GM12878 (cell line): ENCODE data around the gene SCRG1. TPM values are rescaled to one million over a fixed set of nuclear protein-coding genes. Genes with fewer than 3 reads are reported as not detected.

Source experiments
- ATAC-seq: fragments of 200-7000 bp; cut with Tn5 transposase; 3 replicates; pipeline ENCODE4 v1.9.1; 2020; ENCODE audit warnings: mild to moderate bottlenecking, moderate library complexity
- BruUV-seq: library from RNA; stranded (reverse); fragments of 400-500 nt; replicated peaks from 2 replicates; lab custom pipeline; 2021; lab: Mats Ljungman, UMichigan
- CTCF ChIA-PET: fragments of 300-600 bp; sonication (Branson Sonifier 250); formaldehyde crosslinking; extraction: SDS; loops from one replicate; lab custom pipeline; 2021; ENCODE audit warnings: inconsistent platforms; lab: Yijun Ruan, JAX
- POLR2A ChIA-PET: fragments of 350-600 bp; formaldehyde crosslinking; extraction: SDS; loops from one replicate; lab custom pipeline; 2021; ENCODE audit warnings: inconsistent platforms; lab: Charles Lee
- RAD21 ChIA-PET: fragments of 300-600 bp; sonication (Branson Sonifier 250); formaldehyde crosslinking; loops from one replicate; lab custom pipeline; 2023; ENCODE audit warnings: antibody characterized with exemption; ENCODE audit not compliant: unreplicated experiment; lab: Charles Lee
- SMC1A ChIA-PET: fragments of 300-600 bp; sonication (Branson Sonifier 250); formaldehyde crosslinking; loops from one replicate; lab custom pipeline; 2023; ENCODE audit not compliant: unreplicated experiment, uncharacterized antibody; lab: Charles Lee
- DNase-seq: peaks from one replicate; pipeline ENCODE4 v3.0.0-alpha.2; 2011; ENCODE audit warnings: low read depth, low spot score
- FAIRE-seq: peaks from 3 replicates; lab custom pipeline; 2011; peaks lifted over from hg19 to GRCh38; lab: Jason Lieb, UNC
- H2AFZ ChIP-seq: 2 replicates; pipeline ENCODE4 v1.6.0; 2011; ENCODE audit warnings: low read depth, low read length, control low read depth; ENCODE audit not compliant: control insufficient read depth
- H3K27ac ChIP-seq: 2 replicates; pipeline ENCODE4 v1.5.1; 2011; ENCODE audit warnings: control low read depth; ENCODE audit not compliant: control insufficient read depth, insufficient read depth
- H3K27me3 ChIP-seq, 2 experiments: replicated peaks in 1 of 2; 2 replicates each; pipeline versions ENCODE4 v1.6.0 to v1.6.1; 2011; ENCODE audit warnings: low read length in 1 of 2; ENCODE audit not compliant: control insufficient read depth in 2 of 2, insufficient read depth in 2 of 2
- H3K36me3 ChIP-seq, 2 experiments: 2 replicates each; pipeline ENCODE4 v1.5.1; 2011; ENCODE audit warnings: low read length in 1 of 2; ENCODE audit not compliant: control insufficient read depth in 2 of 2, insufficient read depth in 2 of 2
- H3K4me1 ChIP-seq: 2 replicates; pipeline ENCODE4 v1.6.1; 2011; ENCODE audit warnings: mild to moderate bottlenecking, low read length, moderate library complexity, mixed read lengths; ENCODE audit not compliant: control insufficient read depth, insufficient read depth
- H3K4me2 ChIP-seq: 2 replicates; pipeline ENCODE4 v1.6.0; 2011; ENCODE audit warnings: control low read depth; ENCODE audit not compliant: control insufficient read depth, insufficient read depth
- H3K4me3 ChIP-seq: fragments of 200-600 bp; sonication (generic); 2 replicates; pipeline ENCODE4 v1.5.1; 2016
- H3K79me2 ChIP-seq: 2 replicates; pipeline ENCODE4 v1.6.0; 2011; ENCODE audit warnings: low read length; ENCODE audit not compliant: control insufficient read depth, insufficient read depth
- H3K9ac ChIP-seq: 2 replicates; pipeline ENCODE4 v1.8.0; 2011; ENCODE audit warnings: low read length, control low read depth, mixed read lengths; ENCODE audit not compliant: control insufficient read depth, insufficient read depth
- H3K9me3 ChIP-seq: replicated peaks from 3 replicates; pipeline ENCODE4 v1.5.1; 2011; ENCODE audit warnings: mild to moderate bottlenecking, low read length; ENCODE audit not compliant: control insufficient read depth, insufficient read depth
- H4K20me1 ChIP-seq: 2 replicates; pipeline ENCODE4 v1.6.0; 2011; ENCODE audit not compliant: control insufficient read depth, insufficient read depth
- WGBS: methylation state at CpG from one replicate; pipeline ENCODE4 v1.1.6; 2016; ENCODE audit warnings: low lambda C conversion rate; ENCODE audit not compliant: insufficient replicate concordance, insufficient coverage; ENCODE audit errors: missing lambda C conversion rate; 5-methylcytosine and 5-hydroxymethylcytosine counted together
- in situ Hi-C: fragments of 300-500 bp; cut with MboI; formaldehyde crosslinking; loops from 9 replicates; pipeline ENCODE4 v1.14.3; 2018; ENCODE audit warnings: mixed read lengths
- intact Hi-C: fragments of 100-400 bp; cut with micrococcal nuclease; formaldehyde crosslinking; loops from one replicate; pipeline ENCODE4 v1.14.2; 2022; ENCODE audit not compliant: unreplicated experiment
- polyA plus RNA-seq, 11 experiments: library from polyadenylated mRNA; depleted of rRNA in 4 of 11; unstranded in 6 of 11; stranded (reverse) in 5 of 11; fragments of >200 nt; fragmentation: Nextera tagmentation in 4 of 11; fragmentation: Illumina TruSeq in 1 of 11; extraction: Ambion mirVana in 4 of 11; extraction: Trizol in 1 of 11; gene quantifications; 1 replicate in 1 of 11; 2 replicates in 10 of 11; pipeline versions ENCODE4 v1.2.1 to v1.2.3, GENCODE V29; 2011 to 2016; ENCODE audit warnings: inconsistent platforms in 2 of 11, missing spikeins in 2 of 11, low read depth in 1 of 11
- total RNA-seq, 4 experiments: library from RNA; depleted of rRNA in 3 of 4; stranded (reverse); fragments of >200 nt in 3 of 4; fragmentation: Illumina TruSeq in 1 of 4; extraction: Trizol in 1 of 4; gene quantifications; 2 replicates each; pipeline versions ENCODE4 v1.2.1 to v1.2.3, GENCODE V29; 2013 to 2021
- TF ChIP-seq, protein P1 (sequence below): fragments of 450-650 bp; IDR thresholded peaks from 2 replicates; pipeline ENCODE4 v1.6.1; 2016; ENCODE audit warnings: mild to moderate bottlenecking
- TF ChIP-seq, protein P2 (sequence below): fragments of 450-650 bp; IDR thresholded peaks from 2 replicates; pipeline ENCODE4 v1.6.1; 2016; ENCODE audit warnings: mild to moderate bottlenecking, moderate library complexity, borderline replicate concordance

The SCRG1 gene
- total and polyA plus RNA-seq, 10 of the 15 experiments (the other 5 are each of a cell fraction or from before 2014, with no cell fraction given): 0.02 to 0.58 (median 0.54) TPM; not detected in 7

DNA sequence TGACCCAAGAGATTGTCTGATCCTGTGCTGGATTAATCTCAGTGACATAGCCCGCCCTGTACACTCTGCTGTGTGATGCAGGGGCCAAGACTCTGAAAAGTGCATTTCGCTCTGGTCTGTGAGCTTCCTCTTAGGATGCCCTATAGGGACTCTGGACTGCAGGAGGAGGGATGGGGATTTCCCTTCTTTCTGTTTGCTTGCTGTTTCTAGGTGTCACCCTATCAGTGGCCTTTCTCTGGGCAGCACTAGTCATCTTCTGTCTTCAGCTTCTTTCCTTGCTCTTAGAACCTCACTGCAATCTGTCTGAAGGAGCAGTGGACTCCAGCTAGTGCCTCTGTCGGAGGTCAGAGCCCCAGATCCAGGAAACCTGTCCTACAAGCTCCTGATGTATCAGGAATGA lies 34.5 kb upstream of the SCRG1 start (continued):
- TF ChIP-seq, protein P1, sequence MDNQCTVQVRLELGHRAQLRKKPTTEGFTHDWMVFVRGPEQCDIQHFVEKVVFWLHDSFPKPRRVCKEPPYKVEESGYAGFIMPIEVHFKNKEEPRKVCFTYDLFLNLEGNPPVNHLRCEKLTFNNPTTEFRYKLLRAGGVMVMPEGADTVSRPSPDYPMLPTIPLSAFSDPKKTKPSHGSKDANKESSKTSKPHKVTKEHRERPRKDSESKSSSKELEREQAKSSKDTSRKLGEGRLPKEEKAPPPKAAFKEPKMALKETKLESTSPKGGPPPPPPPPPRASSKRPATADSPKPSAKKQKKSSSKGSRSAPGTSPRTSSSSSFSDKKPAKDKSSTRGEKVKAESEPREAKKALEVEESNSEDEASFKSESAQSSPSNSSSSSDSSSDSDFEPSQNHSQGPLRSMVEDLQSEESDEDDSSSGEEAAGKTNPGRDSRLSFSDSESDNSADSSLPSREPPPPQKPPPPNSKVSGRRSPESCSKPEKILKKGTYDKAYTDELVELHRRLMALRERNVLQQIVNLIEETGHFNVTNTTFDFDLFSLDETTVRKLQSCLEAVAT: no peak

GRCh38 chr4:173432430-173432829 lies 33.5 kb upstream of the SCRG1 start:
- Histone ChIP-seq H3K79me2 (no peaks in the 10 kb centered on the region), H3K4me2 (no peak overlapping the region), H3K36me3 (no peaks in the 10 kb centered on the region), H3K4me3 (no peak overlapping the region), H3K9me3 (no peaks in the 10 kb centered on the region), H3K27ac (no peak overlapping the region), H3K27me3 (no peaks in the 10 kb centered on the region), H4K20me1 (no peaks in the 10 kb centered on the region), H2AFZ (no peak overlapping the region), H3K9ac (no peak overlapping the region), H3K4me1 (no peaks in the 10 kb centered on the region)
- intact Hi-C loops: no loop called here
- ChIA-PET POLR2A (no interaction called here), RAD21 (interaction anchor here (1.6 kb wide), 1 partner anchor 12 kb away, joined by 6 read pairs; no protein-coding TSS in a partner anchor), SMC1A (interaction anchor here (1.2 to 1.6 kb wide), 2 partner anchors 22 to 419 kb away, joined by 3 read pairs; no protein-coding TSS in a partner anchor), CTCF (interaction anchor here (1.3 to 1.4 kb wide), 2 partner anchors 12 to 20 kb away, joined by 3 to 4 read pairs; no protein-coding TSS in a partner anchor)
- WGBS: 41% methylated on average over 5 of the region's 5 CpGs
- peak; percentile 54 for ATAC-seq
- no peak for FAIRE-seq
- in situ Hi-C loops: no loop called here
- BruUV-seq: no TSS peak
- TF ChIP-seq, protein P2, sequence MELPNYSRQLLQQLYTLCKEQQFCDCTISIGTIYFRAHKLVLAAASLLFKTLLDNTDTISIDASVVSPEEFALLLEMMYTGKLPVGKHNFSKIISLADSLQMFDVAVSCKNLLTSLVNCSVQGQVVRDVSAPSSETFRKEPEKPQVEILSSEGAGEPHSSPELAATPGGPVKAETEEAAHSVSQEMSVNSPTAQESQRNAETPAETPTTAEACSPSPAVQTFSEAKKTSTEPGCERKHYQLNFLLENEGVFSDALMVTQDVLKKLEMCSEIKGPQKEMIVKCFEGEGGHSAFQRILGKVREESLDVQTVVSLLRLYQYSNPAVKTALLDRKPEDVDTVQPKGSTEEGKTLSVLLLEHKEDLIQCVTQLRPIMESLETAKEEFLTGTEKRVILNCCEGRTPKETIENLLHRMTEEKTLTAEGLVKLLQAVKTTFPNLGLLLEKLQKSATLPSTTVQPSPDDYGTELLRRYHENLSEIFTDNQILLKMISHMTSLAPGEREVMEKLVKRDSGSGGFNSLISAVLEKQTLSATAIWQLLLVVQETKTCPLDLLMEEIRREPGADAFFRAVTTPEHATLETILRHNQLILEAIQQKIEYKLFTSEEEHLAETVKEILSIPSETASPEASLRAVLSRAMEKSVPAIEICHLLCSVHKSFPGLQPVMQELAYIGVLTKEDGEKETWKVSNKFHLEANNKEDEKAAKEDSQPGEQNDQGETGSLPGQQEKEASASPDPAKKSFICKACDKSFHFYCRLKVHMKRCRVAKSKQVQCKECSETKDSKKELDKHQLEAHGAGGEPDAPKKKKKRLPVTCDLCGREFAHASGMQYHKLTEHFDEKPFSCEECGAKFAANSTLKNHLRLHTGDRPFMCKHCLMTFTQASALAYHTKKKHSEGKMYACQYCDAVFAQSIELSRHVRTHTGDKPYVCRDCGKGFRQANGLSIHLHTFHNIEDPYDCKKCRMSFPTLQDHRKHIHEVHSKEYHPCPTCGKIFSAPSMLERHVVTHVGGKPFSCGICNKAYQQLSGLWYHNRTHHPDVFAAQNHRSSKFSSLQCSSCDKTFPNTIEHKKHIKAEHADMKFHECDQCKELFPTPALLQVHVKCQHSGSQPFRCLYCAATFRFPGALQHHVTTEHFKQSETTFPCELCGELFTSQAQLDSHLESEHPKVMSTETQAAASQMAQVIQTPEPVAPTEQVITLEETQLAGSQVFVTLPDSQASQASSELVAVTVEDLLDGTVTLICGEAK: no peak
- DNase-seq: no peak
